Right lobe of liver (tissue), 6 donors: ENCODE measurements around the gene KIFC3. TPM values are rescaled to one million over a fixed set of nuclear protein-coding genes. Genes with fewer than 3 reads are reported as not detected.

ENCODE experiments used
- ATAC-seq, 4 donors: fragments of 200-7000 bp; cut with Tn5 transposase; one replicate each; pipeline ENCODE4 v1.9.1; 2020; ENCODE audit warnings: mild to moderate bottlenecking in 4 of 4, moderate library complexity in 4 of 4
- DNase-seq, 3 donors: peaks; one replicate each; pipeline ENCODE4 v3.0.0-alpha.2; 2020
- H3K27ac ChIP-seq, 3 donors: fragments of 200-600 bp; one replicate each; pipeline ENCODE4 v1.8.0; 2022
- H3K27me3 ChIP-seq, 2 donors: fragments of 200-600 bp; one replicate each; pipeline ENCODE4 v1.8.0; 2022
- H3K36me3 ChIP-seq, 4 donors: fragments of 200-600 bp; sonication (generic) in 1 of 4; one replicate each; pipeline versions ENCODE4 v1.5.1 to v1.8.0; 2017 to 2022; ENCODE audit warnings: control low read depth in 1 of 4
- H3K4me1 ChIP-seq, 4 donors: fragments of 200-600 bp; sonication (generic) in 1 of 4; one replicate each; pipeline versions ENCODE4 v1.5.1 to v1.8.0; 2017 to 2022; ENCODE audit warnings: control low read depth in 1 of 4
- H3K4me3 ChIP-seq, 3 donors: fragments of 200-600 bp; one replicate each; pipeline ENCODE4 v1.8.0; 2022
- H3K9me3 ChIP-seq, 4 donors: fragments of 200-600 bp; sonication (generic) in 1 of 4; one replicate each; pipeline versions ENCODE4 v1.5.1 to v1.8.0; 2017 to 2022; ENCODE audit warnings: control low read depth in 1 of 4
- POLR2A ChIP-seq: fragments of 450-650 bp; IDR thresholded peaks from one replicate; pipeline ENCODE4 v1.6.1; 2017; ENCODE audit warnings: antibody characterized with exemption, mild to moderate bottlenecking
- WGBS: methylation state at CpG from one replicate; pipeline ENCODE4 v1.1.6; 2018; ENCODE audit warnings: low coverage, low lambda C conversion rate; ENCODE audit not compliant: insufficient coverage; ENCODE audit errors: missing lambda C conversion rate; 5-methylcytosine and 5-hydroxymethylcytosine counted together
- intact Hi-C, 2 donors: fragments of 100-400 bp; cut with DNase I; formaldehyde crosslinking; loops; one replicate each; pipeline versions ENCODE4 v1.11.2 to v1.14.1; 2022
- total RNA-seq, 6 experiments: library from RNA; depleted of rRNA in 2 of 6; stranded (reverse); fragments of >200 nt in 2 of 6; fragmentation: NEBNext Ultra II Directional in 3 of 6; extraction: Animal tissue kit (Norgen Biotek cat#: 25700) in 3 of 6; gene quantifications; one replicate each; pipeline versions ENCODE4 v1.1.0 to v1.2.4, GENCODE V29; 2016 to 2023
- TF ChIP-seq, protein P1 (sequence below), 4 donors: fragments of 200-600 bp in 3 of 4; fragments of 450-650 bp in 1 of 4; IDR thresholded peaks; one replicate each; pipeline versions ENCODE4 v1.5.1 to v1.8.0; 2016 to 2022; ENCODE audit warnings: antibody characterized with exemption in 4 of 4, mild to moderate bottlenecking in 2 of 4
- donor health status: DM: no; HTN: yes; CAD: no.
- donor health status: DM: no; HTN: no; CAD: no.
- donor health status: DM: no; HTN: no; CAD: no.
- donor health status: DM: no; HTN: yes; CAD: no.
- donor health status: DM: no; HTN: yes; CAD: no.

Gene KIFC3
- total RNA-seq, 6 experiments from 2014 or later, result 20.3 to 88.9 (median 46.4) TPM

DNA sequence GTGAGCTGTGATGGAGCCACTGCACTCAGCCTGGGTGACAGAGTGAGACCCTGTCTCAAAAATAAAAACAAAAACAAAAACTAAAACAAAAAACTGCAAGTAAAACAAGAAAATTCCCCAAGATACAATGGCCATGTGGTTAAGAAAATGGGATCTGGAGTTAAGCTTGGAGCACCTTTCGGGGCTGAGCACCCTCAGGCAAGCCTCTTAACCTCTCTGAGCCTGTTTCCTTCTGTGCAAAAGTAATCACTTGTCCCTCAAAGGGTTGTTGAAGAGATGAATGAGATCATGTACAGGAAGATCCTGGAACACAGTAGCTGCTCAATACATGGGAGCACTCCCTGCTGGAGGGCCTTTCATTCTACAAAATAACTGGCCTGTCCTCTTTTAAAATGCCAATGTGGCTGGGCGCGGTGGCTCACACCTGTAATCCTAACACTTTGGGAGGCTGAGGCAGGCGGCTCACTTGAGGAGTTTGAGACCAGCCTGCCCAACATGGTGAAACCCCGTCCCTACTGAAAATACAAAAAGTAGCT is 19.8 kb upstream of the KIFC3 start:
- ATAC-seq, result no peak
- peak in 1 of 3 donors; percentile 30 for DNase-seq
- 98% methylated on average over 5 of the region's 5 CpGs for WGBS
- Histone ChIP-seq H3K27me3 (no peaks in the 10 kb centered on the region), H3K27ac (no peak overlapping the region), H3K36me3 (no peaks in the 10 kb centered on the region), H3K4me3 (no peak overlapping the region), H3K4me1 (peaks cover 0 to 33% (median 17%) of the 10 kb centered on the region in 4 donors), H3K9me3 (no peaks in the 10 kb centered on the region)
- TF ChIP-seq POLR2A, result no peak
- TF ChIP-seq, protein P1, sequence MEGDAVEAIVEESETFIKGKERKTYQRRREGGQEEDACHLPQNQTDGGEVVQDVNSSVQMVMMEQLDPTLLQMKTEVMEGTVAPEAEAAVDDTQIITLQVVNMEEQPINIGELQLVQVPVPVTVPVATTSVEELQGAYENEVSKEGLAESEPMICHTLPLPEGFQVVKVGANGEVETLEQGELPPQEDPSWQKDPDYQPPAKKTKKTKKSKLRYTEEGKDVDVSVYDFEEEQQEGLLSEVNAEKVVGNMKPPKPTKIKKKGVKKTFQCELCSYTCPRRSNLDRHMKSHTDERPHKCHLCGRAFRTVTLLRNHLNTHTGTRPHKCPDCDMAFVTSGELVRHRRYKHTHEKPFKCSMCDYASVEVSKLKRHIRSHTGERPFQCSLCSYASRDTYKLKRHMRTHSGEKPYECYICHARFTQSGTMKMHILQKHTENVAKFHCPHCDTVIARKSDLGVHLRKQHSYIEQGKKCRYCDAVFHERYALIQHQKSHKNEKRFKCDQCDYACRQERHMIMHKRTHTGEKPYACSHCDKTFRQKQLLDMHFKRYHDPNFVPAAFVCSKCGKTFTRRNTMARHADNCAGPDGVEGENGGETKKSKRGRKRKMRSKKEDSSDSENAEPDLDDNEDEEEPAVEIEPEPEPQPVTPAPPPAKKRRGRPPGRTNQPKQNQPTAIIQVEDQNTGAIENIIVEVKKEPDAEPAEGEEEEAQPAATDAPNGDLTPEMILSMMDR (IDR thresholded peaks at IDR 0.05), result no peak
- intact Hi-C loops, result no loop called here

DNA sequence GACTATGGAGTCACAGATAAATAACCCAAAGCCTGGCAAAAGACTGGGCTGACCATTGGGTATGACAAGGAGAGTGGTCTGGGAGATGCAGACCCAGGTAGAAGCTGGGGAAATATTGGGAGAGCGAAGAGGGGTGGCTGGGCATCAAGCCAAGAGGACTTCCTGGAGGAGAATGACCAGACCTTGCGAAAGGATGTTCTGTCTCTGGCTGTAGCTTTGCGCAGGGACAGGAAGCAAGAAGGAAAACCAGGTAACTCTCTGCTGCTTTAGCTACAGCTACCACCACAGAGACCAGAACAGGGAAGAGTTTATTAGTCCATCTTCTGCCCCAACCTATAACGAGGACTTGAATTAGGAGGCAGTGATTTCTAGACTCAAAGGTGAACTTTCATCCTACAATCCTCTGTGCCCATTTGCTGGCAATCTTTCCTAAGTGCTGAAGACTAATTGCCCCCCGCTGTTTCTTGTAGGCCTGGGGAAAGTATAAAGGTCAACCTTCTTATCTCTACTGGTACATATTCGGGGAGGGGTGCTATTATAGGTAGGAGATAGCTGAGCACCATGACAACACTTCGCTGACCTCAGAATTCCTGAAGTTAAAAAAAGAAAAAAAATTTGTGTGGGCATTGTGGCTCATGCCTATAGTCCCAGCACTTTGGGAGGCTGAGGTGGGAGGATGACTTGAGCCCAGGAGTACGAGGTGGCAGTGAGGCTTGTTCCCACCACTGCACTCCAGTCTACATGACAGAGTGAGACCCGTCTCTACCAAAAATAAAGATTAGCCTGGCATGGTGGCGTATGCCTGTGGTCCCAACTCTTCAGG is 19.1 kb upstream of the KIFC3 start:
- Histone ChIP-seq H3K27ac (no peak overlapping the region), H3K27me3 (no peaks in the 10 kb centered on the region), H3K4me3 (no peak overlapping the region), H3K9me3 (no peaks in the 10 kb centered on the region), H3K36me3 (no peaks in the 10 kb centered on the region), H3K4me1 (peaks cover 0 to 26% (median 13%) of the 10 kb centered on the region in 4 donors)
- intact Hi-C loops, result no loop called here
- no peak for ATAC-seq
- DNase-seq, result peak in 1 of 3 donors; percentile 25
- WGBS, result 60% methylated on average over 8 of the region's 10 CpGs
- no peak for TF ChIP-seq POLR2A
- TF ChIP-seq, protein P1 (IDR thresholded peaks at IDR 0.05), result no peak

DNA sequence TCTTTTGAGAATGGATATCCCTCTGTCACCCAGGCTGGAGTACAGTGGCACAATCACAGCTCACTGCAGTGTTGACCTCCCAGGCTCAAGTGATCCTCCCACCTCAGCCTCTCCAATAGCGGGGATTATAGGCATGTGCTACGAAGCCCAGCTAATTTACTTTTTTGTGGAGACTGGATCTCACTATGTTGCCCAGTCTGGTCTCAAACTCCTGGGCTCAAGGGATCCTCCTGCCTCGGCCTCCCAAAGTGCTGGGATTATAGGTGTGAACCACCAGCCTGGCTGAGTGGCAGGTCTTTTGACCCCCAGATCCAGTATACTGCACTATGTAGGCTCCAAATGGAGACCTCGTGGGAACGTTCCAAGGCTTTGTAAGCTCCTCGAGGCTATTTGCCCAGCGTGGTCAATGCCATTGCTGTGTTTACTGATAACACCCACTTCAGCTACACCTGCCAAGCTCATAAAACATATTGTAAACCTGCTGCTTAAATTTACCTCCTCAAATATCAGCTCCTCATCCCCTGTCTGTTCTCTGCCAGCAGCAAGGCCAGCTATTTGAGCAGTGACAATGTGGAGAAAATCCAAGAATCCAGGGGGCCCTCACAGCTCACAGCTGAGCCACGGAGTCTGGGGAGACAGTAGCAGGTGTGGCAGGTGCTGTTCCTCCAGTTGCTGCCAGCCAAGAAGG is 16.2 kb upstream of the KIFC3 start:
- Histone ChIP-seq H3K27me3 (no peaks in the 10 kb centered on the region), H3K36me3 (no peaks in the 10 kb centered on the region), H3K4me1 (peaks cover 0 to 7% (median 2%) of the 10 kb centered on the region in 4 donors), H3K27ac (no peak overlapping the region), H3K9me3 (no peaks in the 10 kb centered on the region), H3K4me3 (no peak overlapping the region)
- ATAC-seq (no peak), DNase-seq (peak in 1 of 3 donors; percentile 32)
- WGBS, result 67% methylated on average over 5 of the region's 8 CpGs
- TF ChIP-seq POLR2A, result no peak
- TF ChIP-seq, protein P1 (IDR thresholded peaks at IDR 0.05), result no peak
- intact Hi-C loops, result no loop called here

DNA sequence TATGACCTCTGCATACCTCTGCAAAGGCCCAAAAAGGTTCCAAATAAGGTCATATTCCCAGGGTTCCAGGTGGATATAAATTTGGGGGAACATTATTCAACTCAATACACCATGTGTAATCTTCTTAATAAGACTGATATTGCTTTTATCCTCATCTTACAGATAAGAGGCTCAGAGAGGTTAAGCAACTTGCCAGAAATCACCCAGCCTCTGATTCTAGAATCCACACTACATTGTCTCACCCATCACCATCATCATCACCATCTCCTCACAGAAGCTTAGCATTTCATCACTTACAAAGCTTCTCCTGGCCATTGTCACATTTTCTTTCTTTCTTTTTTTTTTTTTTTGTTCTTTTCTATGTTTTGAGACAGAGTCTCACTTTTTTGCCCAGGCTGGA is 15.4 kb upstream of the KIFC3 start:
- intact Hi-C loops, result no loop called here
- ATAC-seq (no peak), DNase-seq (no peak)
- H3K4me3 ChIP-seq, result no peak overlapping the region
- no peak for TF ChIP-seq POLR2A
- TF ChIP-seq, protein P1 (IDR thresholded peaks at IDR 0.05), result no peak
- no peaks in the 10 kb centered on the region for H3K9me3 ChIP-seq
- no peaks in the 10 kb centered on the region for H3K27me3 ChIP-seq
- no peaks in the 10 kb centered on the region for H3K36me3 ChIP-seq
- no peak overlapping the region for H3K27ac ChIP-seq
- H3K4me1 ChIP-seq, result peaks cover 0 to 7% (median 2%) of the 10 kb centered on the region in 4 donors
